Measurements from ENCODE around the gene TMA7. TPM values are rescaled to one million over a fixed set of nuclear protein-coding genes. Genes with fewer than 3 reads are reported as not detected.

Gene TMA7
- total RNA-seq, 1 donor from 2014 or later = 510 TPM

- no peak overlapping the region for H3K4me3 ChIP-seq
- H3K4me1 Mint-ChIP-seq = no peaks in the 10 kb centered on the region
- no peak overlapping the region for H3K4me2 ChIP-seq
- H3K36me3 Mint-ChIP-seq = peaks cover 5% of the 10 kb centered on the region
- no peak overlapping the region for H3K27ac Mint-ChIP-seq
- H3K4me3 Mint-ChIP-seq = no peak overlapping the region
- no peaks in the 10 kb centered on the region for H3K9me3 ChIP-seq (ENCODE audit: low read depth)
- H4K20me1 ChIP-seq (ENCODE audit: low read depth) = peaks cover 4% of the 10 kb centered on the region
- no peak overlapping the region for H2AFZ ChIP-seq (replicated peaks)
- no peak for DNase-seq (ENCODE audit: low spot score)
- H3K36me3 ChIP-seq = no peaks in the 10 kb centered on the region
- H3K9me3 Mint-ChIP-seq = no peaks in the 10 kb centered on the region
- H3K27ac ChIP-seq = no peak overlapping the region
- peaks cover 8% of the 10 kb centered on the region for H3K27me3 Mint-ChIP-seq (ENCODE audit: insufficient read depth, low read depth)
- no peak overlapping the region for H3K9ac ChIP-seq
- TF ChIP-seq, protein P1, sequence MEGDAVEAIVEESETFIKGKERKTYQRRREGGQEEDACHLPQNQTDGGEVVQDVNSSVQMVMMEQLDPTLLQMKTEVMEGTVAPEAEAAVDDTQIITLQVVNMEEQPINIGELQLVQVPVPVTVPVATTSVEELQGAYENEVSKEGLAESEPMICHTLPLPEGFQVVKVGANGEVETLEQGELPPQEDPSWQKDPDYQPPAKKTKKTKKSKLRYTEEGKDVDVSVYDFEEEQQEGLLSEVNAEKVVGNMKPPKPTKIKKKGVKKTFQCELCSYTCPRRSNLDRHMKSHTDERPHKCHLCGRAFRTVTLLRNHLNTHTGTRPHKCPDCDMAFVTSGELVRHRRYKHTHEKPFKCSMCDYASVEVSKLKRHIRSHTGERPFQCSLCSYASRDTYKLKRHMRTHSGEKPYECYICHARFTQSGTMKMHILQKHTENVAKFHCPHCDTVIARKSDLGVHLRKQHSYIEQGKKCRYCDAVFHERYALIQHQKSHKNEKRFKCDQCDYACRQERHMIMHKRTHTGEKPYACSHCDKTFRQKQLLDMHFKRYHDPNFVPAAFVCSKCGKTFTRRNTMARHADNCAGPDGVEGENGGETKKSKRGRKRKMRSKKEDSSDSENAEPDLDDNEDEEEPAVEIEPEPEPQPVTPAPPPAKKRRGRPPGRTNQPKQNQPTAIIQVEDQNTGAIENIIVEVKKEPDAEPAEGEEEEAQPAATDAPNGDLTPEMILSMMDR (IDR thresholded peaks at IDR 0.05) = no peak
- no peak for TF ChIP-seq EZH2 (IDR thresholded peaks at IDR 0.05)
- TF ChIP-seq EZH2phosphoT487 (IDR thresholded peaks at IDR 0.05) = no peak
- H3K4me1 ChIP-seq = no peaks in the 10 kb centered on the region
- no peaks in the 10 kb centered on the region for H3K79me2 ChIP-seq (ENCODE audit: low read depth)
- H3F3A ChIP-seq (ENCODE audit: low read depth) = peaks cover 25% of the 10 kb centered on the region
- H3K27me3 ChIP-seq = no peaks in the 10 kb centered on the region
These were observed 42.0 kb upstream of the TMA7 start for GRCh38 chr3:48397767-48398681.

- H3K4me1 Mint-ChIP-seq = no peaks in the 10 kb centered on the region
- H3K27me3 Mint-ChIP-seq (ENCODE audit: insufficient read depth, low read depth) = peaks cover 6% of the 10 kb centered on the region
- Histone ChIP-seq H3K9ac (no peak overlapping the region), H2AFZ (replicated peaks) (no peak overlapping the region), H3K9me3 (ENCODE audit: low read depth) (no peaks in the 10 kb centered on the region), H3F3A (ENCODE audit: low read depth) (peaks cover 25% of the 10 kb centered on the region), H3K27me3 (no peaks in the 10 kb centered on the region), H3K79me2 (ENCODE audit: low read depth) (no peaks in the 10 kb centered on the region), H3K4me3 (no peak overlapping the region), H3K27ac (no peak overlapping the region), H3K4me2 (no peak overlapping the region), H3K4me1 (no peaks in the 10 kb centered on the region), H4K20me1 (ENCODE audit: low read depth) (peaks cover 4% of the 10 kb centered on the region), H3K36me3 (no peaks in the 10 kb centered on the region)
- peaks cover 13% of the 10 kb centered on the region for H3K36me3 Mint-ChIP-seq
- H3K4me3 Mint-ChIP-seq = no peak overlapping the region
- no peak for DNase-seq (ENCODE audit: low spot score)
- no peak for TF ChIP-seq EZH2 (IDR thresholded peaks at IDR 0.05)
- TF ChIP-seq EZH2phosphoT487 (IDR thresholded peaks at IDR 0.05) = no peak
- TF ChIP-seq, protein P1 (IDR thresholded peaks at IDR 0.05) = no peak
- no peak overlapping the region for H3K27ac Mint-ChIP-seq
- no peaks in the 10 kb centered on the region for H3K9me3 Mint-ChIP-seq
These were observed 41.2 kb upstream of the TMA7 start for GRCh38 chr3:48398701-48399386.

DNA sequence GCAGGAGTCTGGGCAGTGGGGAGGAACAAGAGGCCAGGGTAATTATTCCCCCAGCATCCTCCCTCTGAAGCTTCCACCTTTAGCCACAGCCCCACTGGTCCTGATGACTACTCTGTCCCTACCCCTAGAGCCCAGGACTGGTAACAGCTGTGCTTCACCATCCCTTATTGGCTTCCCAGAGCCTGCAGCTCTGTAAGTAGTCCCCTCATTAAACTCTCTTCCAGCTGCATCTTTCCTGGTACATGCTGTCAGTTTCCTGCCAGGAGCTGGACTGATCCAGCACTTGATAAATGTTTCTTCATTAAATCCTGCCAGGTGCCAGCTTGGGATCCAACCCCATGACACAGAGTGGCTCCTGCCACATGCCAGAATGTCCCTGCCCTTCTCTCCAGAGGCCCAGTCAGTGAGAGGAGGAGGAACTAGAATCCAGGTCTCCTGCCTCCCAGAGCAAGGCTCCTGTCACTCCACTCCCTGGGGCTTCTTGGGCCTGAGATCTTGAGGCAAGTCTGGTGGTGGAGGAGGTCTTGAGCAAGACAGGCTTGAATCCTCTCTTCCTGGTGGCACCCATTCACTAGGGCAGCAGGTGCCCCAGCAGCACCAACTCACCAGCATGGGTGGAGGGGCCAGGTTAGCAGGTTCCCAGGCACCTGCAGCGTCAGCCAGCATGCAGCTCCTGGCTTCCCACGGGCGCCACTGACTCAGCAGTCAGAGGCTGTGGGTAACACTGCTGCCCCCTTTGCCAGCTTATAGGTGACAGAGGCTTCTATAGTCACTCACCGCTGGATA is 40.5 kb upstream of the TMA7 start:
- H3K9ac ChIP-seq = no peak overlapping the region
- H3F3A ChIP-seq (ENCODE audit: low read depth) = peaks cover 25% of the 10 kb centered on the region
- Mint-ChIP-seq H3K9me3 (no peaks in the 10 kb centered on the region), H3K27ac (no peak overlapping the region), H3K36me3 (peaks cover 16% of the 10 kb centered on the region), H3K4me3 (no peak overlapping the region), H3K4me1 (no peaks in the 10 kb centered on the region), H3K27me3 (ENCODE audit: insufficient read depth, low read depth) (peaks cover 6% of the 10 kb centered on the region)
- H3K36me3 ChIP-seq = no peaks in the 10 kb centered on the region
- no peaks in the 10 kb centered on the region for H3K4me1 ChIP-seq
- TF ChIP-seq, protein P1 (IDR thresholded peaks at IDR 0.05) = no peak
- TF ChIP-seq EZH2 (IDR thresholded peaks at IDR 0.05) (no peak), EZH2phosphoT487 (IDR thresholded peaks at IDR 0.05) (no peak)
- H2AFZ ChIP-seq (replicated peaks) = no peak overlapping the region
- no peaks in the 10 kb centered on the region for H3K27me3 ChIP-seq
- no peak overlapping the region for H3K4me2 ChIP-seq
- no peak overlapping the region for H3K27ac ChIP-seq
- no peaks in the 10 kb centered on the region for H3K79me2 ChIP-seq (ENCODE audit: low read depth)
- H3K4me3 ChIP-seq = no peak overlapping the region
- H4K20me1 ChIP-seq (ENCODE audit: low read depth) = peaks cover 4% of the 10 kb centered on the region
- H3K9me3 ChIP-seq (ENCODE audit: low read depth) = no peaks in the 10 kb centered on the region
- no peak for DNase-seq (ENCODE audit: low spot score)

All from neural progenitor cell (in vitro differentiated cells).